NCI-H146 treated with DMSO at 0.1 percent for 48 hours (cell line): ENCODE results near the gene BCKDK.
"Not testable (repeated sequence)": the region's sequence is repeated elsewhere in the genome, so short reads cannot be mapped to it uniquely, and the experiment has no call there.

ENCODE experiments used
- DNase-seq: peaks from one replicate; lab custom pipeline; 2025; ENCODE audit not compliant: unreplicated experiment; lab: John Stamatoyannopoulos, UW

Gene BCKDK

DNA sequence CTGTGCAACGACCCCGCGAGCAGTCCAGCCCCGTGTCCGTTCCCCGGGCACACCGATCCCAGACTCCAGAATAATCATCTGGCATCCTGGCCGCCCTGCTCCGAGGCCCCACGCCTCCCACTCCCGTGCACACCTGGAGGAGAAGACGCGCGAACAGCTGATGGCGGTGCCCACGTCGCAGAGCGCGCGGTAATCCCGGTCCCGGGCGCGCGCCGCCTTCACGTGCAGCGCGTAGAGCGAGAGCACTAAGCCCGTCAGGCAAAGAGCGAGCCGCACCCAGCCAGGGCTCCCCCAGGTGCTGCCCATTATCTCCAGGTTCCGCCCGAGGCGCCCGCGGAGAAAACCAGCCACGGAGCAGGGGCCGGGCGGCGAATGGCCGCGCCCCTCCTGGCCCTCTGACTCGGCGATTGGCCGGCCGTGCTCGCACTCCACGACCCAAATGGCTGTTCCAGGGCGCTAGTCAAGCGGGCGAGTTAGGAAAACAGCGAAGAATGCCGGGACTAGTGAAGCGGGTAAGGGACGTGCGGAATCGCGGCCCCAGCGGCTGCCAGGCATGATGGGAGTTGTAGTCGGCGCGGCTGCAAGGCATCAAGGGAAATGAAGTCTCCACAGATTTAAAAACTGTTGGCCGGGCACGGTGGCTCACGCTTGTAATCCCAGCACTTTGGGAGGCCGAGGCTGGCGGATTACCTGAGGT is 13.6 kb upstream of the BCKDK start, which contains the start of gene VKORC1:
Gene VKORC1 (minus strand): TSS at position 374 of the 697 bp plus-strand sequence. CDS start 68 bp downstream, at position 306.
- peak; percentile 99 for DNase-seq

DNA sequence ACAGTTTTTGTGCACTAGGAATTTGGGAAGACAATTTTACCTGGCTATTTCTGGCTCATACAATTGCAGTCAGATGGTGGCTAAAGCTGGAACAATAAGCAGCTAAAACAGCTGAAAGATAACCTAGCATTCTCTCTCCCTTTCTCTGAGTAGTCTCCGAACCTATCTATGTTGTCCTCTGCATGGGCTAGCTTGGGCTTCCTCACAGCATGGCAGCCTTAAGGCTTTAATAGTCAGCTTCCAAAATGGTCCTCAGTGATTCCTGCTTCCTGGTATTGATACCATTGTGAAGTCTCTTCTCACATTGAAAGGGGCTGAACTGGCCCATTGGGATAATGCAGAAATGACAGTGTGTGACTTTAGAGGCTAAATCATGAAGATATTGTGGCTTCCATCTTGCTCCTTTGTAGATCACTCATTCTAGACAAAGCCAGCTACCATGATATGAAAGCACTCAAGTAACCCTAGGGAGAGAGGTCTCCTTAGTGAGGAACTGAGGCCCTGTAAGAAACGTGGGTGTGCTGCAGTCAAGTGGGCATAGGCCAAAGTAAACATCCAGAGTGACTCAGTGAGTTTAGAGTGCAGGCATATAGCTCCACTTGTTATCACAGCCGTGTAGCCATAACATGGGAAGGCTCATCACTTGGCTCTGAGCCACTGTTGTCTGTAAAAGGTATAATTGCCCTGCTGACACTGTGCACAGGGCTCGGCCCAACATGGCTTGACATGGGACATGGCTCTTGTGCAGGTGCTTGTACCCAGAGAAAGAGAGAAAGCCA is 8.1 kb upstream of the BCKDK start:
- no peak for DNase-seq

DNA sequence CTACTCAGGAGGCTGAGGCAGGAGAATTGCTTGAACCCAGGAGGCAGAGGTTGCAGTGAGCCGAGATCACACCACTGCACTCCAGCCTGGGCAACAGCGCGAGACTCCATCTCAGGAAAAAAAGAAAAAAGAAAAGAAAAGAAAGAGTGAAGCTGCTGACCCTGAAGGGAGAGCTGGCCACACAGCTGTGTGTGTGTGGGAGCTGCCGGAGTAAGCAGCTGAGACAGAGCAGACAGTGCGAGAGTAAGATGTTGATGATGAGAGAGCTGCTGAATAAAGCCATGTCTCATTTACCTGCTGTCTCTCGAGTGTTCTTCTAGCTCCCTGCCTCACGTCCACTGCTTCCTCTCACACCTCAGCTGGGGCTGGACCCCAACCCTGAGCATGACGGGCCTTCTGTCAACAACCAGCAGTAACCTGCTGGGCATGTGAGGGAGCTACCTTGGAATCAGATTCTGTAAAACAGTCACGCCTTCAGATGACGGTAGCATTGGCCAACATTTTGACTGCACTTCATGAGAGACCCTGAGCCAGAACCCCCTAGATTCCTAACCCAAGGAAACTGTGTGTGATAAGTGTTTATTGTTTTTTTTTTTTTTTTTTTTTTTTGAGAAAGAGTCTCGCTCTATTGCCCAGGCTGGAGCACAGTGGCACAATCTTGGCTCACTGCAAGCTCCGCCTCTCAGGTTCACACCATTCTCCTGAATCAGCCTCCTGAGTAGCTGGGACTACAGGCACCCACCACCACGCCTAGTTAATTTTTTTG is 7.1 kb upstream of the BCKDK start:
- not testable (repeated sequence) for DNase-seq

DNA sequence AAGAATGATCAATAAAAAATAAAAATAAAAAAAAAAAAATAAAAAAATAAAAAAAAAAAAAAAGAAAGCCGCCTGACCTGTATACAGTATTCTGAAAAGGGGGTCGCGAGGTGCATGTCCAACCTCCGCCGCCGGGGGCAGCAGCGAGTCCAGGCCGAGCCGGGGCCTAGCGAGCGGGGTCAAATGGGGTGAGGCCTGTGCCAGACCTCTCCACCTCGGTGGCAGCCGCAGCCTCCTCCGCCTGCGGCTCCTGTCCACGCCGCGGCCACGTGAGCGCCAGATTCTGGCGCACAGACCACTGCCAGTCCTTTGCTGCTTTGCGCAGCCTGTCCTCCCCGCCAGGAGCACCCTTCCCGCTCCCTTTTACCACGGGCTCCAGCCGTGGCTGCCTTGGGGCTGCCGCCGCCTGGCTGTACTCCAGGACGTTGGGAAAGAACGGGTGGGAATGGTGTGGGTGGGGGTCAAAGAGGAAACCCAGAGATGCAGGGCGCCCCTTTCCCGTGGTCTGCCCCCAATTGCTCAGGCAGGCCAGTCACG is 2.4 kb upstream of the BCKDK start:
- no peak for DNase-seq

DNA sequence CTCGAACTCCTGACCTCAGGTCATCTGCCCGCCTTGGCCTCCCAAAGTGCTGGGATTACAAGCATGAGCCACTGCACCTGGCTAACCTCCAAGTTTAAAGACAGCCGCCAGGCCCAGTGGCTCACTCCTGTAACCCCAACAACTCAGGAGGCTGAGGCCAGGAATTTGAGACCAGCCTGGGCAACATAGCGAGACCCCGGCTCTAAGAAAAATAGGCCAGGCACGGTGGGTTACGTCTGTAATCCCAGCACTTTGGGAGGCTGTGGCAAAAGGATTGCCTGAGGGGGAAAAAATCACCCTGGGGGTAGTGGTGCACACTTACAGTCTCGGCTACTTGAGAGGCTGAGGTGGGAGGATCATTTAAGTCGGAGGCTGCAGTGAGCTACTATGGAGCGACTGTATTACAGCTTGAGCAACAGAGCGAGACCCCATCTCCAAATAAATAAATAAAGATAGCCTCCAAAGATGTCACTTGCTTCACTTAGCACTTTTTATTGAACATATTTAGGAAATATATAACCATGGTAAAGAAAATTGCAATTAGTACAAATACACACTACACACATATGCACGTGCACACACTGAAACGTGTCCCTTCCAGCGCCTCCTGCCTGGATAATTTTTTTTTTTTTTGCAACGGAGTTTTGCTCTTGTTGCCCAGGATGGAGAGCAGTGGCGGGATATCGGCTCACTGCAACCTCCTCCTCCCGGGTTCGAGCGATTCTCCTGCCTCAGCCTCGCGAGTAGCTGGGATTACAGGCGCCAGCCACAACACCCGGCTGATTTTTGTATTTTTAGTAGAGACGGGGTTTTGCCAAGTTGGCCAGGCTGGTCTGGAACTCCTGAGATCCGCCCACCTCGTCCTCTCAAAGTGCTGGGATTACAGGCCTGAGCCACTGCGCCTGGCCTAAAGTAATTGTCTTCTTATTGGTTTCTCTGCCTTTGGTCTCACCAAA is 1.4 kb upstream of the BCKDK start:
- no peak for DNase-seq

DNA sequence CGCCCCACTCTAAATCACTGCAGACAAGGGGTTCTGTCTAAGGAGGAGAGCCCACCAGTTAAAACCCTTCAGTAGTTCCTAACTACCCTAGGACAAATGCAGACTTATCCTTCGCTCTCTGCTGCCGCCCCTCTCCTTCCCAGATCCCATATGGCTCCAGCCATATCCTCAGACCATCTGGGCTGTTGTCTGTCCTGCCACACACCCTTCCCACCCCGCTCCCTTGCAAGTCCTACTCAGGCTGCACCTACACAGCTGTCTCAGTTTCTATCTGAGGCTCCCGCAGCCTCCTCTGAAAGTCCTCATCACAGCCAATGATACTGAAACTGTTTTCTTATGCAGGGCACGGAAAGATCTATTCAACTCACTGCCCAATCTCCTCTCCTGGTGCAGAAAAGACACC is 720 bp upstream of the BCKDK start:
- DNase-seq: no peak

DNA sequence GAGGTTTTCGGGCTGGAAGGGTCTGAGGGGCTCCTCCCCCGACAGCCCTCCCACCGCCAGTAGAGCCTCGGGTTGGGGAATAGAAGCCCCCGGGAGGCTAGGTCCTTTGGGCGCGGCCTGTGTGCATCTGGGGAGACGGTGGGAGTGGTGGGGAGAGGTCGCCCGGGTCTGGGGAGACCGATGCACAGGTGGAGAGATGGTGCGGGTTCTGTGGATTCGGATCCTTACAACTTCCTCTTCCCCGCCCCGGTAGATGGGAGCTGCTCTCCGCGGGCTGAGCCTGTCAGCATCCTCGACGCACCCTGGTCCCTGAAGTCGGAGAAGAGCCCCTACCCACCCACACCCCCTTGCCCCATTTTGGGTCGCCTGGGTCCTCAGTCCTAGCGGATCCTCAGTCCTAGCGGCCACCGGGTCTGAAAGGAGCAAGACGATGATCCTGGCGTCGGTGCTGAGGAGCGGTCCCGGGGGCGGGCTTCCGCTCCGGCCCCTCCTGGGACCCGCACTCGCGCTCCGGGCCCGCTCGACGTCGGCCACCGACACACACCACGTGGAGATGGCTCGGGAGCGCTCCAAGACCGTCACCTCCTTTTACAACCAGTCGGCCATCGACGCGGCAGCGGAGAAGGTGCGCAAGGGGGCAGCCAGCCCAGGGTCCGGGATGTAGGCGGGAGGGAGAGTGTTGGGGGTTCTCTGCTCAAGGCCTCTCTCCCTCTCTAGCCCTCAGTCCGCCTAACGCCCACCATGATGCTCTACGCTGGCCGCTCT is 790 bp downstream of the BCKDK start:
- no peak for DNase-seq

DNA sequence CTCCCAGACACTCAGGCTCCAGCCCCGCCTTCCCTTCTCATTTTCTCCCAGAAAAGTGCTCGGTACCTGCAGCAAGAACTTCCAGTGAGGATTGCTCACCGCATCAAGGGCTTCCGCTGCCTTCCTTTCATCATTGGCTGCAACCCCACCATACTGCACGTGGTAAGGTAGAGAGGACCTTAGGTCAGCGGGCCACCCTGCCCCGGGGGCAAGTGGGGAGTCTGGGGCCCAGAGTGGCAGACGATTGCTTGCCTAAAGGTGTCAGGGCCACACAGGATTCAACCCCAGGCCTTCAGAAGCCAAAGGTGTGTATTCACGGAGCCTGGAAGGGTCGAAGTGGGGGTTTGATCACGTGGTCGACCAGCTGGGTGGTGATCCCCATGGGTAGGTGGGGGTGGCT is 1.4 kb downstream of the BCKDK start:
- no peak for DNase-seq

DNA sequence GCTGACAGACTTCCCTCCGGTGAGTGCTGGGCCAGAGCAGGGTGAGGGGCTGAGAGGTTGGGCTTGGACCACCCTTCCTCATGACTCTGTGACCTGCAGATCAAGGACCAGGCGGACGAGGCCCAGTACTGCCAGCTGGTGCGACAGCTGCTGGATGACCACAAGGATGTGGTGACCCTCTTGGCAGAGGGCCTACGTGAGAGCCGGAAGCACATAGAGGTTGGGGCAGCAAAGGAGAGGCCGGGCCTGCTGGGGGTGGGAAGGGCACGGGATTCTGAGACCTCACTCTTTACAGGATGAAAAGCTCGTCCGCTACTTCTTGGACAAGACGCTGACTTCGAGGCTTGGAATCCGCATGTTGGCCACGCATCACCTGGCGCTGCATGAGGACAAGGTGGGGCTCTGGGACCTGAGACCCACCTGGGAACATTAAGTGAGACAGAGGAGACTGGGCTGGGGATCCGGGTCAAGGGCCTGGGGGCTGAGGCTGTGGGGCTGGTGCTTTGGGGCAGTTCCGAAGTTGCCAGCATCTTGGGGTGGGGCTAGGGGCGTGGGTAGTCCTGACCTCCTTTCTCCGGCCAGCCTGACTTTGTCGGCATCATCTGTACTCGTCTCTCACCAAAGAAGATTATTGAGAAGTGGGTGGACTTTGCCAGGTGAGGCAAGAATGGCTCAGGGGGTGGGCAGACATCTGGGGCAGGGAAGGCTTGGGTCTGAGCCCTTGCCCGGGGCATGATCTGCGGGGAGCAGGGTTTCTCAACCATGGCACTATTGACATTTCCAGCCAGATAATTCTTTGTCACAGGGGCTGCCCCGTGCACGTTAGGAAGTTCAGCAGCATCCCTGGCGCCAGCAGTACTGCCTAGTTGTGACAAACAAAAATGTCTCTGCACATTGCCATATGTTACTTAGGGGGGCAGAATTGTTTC is 2.2 kb downstream of the BCKDK start:
- no peak for DNase-seq

DNA sequence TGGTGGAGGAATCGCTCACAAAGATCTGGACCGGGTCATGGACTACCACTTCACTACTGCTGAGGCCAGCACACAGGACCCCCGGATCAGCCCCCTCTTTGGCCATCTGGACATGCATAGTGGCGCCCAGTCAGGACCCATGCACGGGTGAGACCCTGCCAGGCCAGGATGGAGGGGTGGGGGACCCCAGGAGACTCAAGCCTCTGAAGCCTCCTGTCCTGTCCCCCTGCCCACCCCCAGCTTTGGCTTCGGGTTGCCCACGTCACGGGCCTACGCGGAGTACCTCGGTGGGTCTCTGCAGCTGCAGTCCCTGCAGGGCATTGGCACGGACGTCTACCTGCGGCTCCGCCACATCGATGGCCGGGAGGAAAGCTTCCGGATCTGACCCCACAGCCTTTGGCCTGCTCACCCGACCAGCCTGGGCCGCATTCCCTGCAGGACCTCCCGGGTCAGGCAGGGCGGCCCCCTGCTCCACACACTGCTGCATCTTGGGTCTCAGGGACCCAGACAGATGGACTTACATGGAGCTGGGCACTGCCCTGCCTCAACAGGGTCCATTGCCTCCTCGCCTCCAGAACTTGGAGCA is 3.8 kb downstream of the BCKDK start:
- DNase-seq: no peak

DNA sequence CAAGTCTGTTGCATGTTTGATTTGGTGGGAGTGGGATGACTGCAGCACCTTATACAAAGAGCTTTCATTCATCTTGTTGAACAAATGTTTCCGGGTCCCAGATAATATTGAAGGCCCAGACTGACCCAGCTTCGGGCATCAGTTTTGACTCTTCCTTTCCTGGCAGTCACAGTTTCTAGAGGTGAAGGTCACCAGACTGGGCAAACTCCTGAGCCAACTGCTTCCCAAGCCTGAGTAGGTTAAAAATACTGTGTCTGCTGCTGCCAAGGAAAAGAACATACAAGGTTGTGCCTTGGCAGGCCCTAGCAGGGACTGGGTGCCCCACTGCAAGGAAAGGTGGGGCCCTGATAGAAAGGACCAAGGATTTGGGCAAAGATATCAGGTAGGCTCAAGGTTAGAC is 4.5 kb downstream of the BCKDK start:
- no peak for DNase-seq

DNA sequence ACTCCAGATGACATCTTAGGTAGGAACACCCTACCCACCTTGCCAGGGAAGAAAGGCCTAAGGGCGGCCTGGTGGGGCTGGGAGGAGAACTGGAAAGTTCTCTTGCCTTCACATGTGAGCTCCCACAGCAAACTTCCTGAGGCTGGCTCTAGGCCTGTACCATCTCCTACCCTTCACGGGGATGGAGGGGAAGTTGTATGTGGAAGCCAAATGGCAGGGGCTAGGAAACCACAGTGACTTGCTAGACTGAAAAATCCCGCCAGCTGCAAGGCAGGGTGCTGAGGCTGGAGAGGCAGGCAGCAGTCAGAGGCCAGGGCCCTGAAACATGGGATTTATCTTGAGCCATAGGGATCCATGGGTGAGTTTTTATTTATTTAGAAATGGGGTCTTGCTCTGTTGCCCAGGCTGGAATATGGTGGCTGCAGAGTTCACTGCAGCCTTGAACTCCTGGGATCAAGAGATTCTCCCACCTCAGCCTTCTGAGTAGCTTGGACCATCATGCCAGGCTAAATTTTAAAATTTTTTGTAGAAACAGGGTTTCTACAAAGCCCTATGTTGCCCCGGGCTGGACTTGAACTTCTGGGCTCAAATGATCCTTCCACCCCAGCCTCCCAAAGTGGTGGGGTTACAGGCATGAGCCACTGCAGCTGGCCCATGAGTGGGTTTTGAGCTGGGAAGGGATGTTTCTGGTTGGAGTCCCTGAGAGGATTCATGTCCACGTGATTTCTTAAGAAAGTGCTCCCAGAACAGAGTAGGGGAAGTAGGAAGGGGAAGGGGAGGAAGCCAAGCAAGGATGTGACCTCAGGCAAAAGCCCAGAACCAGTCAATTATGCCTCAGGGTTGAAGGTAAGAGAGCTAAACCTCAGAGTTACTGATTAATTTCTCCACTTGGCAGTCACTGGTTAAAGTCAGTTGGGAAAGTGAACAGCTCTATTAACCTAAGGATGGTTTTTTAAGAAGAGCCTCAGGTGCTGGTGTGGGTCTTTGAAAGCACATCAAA is 5.2 kb downstream of the BCKDK start:
- no peak for DNase-seq

DNA sequence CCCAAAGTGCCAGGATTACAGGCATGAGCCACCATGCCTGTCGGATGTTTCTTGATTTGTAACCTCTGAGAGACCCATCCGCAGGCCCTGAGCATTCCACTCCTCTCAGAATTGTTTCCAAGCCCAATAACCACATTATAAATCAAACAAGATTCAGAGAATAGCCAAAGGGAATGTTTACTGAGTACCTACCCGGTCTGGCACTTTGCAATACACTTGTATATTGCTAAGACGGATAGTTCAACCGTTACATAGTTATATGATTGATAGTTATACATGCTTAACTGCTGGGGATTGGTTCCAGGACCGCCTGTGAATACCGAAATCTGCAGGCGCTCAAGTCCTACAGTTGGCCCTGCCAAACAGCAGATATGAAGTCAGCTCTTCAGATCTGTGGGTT is 6.3 kb downstream of the BCKDK start:
- DNase-seq: no peak

DNA sequence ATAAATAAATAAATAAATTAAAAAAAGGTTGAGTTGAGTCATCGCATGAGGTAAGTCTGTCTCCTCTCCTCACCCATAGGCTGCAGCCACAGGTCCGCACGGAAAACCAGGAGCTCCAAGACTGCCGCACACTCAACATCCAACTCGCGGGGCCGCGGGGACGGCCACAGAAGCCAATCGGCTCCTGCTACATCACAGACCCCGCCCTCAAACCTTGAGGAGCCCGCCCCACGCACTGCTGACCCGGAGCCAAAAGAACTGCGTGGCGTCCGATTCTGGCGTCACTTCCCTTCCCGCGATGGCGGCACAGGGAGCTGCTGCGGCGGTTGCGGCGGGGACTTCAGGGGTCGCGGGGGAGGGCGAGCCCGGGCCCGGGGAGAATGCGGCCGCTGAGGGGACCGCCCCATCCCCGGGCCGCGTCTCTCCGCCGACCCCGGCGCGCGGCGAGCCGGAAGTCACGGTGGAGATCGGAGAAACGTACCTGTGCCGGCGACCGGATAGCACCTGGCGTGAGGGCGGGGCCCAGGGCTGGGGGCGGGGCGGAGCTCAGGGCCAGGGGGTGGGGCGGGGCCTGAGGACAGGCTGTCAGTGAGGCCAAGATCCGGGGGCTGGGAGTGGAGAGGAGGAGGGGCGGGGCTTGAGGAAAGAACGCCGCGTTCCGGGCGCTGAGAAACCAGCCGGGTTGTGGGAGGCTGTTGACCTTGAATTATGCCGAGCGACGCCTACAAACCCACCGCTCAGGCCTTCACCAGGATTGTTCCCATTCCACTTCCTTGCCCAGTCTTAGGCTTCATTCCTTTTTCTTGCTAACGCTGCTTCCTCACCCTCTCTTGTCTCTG is 9.4 kb downstream of the BCKDK start, which contains the start of gene KAT8:
Gene KAT8 (plus strand): TSS at position 281 of the 839 bp plus-strand sequence. CDS start 18 bp downstream, at position 299.
- peak; percentile 95 for DNase-seq

DNA sequence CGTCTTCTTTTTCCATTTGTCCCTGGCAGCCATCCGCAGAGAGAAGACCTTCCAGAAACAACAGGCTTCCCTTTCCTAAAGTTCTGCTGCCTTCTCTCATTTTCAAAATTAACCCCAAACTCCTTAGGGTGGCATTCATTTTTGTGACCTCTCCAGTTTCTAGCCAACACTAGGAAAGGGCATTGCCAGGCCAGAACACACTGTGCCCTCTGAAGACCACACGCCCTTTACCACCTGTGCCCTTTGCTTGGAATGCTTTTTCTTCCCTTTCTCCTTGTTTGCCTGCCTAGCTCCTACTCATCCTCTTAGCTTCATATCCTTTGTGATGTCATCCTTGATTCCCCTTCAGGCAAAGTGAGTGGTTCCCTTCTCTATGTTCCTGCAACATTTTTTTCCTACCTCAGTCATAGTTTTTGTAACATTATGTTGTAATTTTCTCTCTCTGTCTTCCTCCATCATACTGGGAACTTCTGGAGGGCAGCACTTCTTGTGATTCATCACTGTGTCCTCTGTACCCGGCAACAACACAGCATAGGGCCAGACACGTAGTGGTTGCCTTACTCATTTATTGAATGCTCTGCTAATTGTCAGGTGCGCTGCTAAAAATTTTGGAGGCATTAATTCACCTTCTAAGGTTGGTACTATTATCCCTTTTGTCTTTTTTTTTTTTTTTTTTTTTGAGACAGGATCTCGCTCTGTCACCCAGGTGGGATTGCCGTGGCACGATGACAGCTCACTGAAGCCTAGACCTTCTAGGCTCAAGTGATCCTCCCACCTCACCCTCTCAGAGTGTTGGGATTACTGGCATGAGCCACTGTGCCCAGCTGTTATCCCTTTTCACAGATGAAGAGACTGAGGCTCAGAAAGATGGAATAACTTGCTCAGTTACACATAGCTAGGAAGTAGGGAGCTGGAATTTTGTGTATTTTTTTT is 10.3 kb downstream of the BCKDK start:
- no peak for DNase-seq
